ENCODE data around the gene SLC12A3.

Gene SLC12A3

GRCh38 chr16:56848029-56848936 lies 16.7 kb upstream of the SLC12A3 start:
- no peak for DNase-seq (ENCODE audit: low read depth in 2 of 2)

- no peak for DNase-seq (ENCODE audit: low read depth in 2 of 2)
Measured at GRCh38 chr16:56848955-56849689, 15.9 kb upstream of the SLC12A3 start.

GRCh38 chr16:56849690-56850680 lies 15.0 kb upstream of the SLC12A3 start:
- DNase-seq (ENCODE audit: low read depth in 2 of 2), result no peak

- no peak for DNase-seq (ENCODE audit: low read depth in 2 of 2)
Measured at GRCh38 chr16:56851671-56852400, 13.2 kb upstream of the SLC12A3 start.

- DNase-seq (ENCODE audit: low read depth in 2 of 2), result no peak
Measured at GRCh38 chr16:56852401-56852730, 12.6 kb upstream of the SLC12A3 start.

GRCh38 chr16:56852968-56853367 lies 12.0 kb upstream of the SLC12A3 start:
- DNase-seq (ENCODE audit: low read depth in 2 of 2), result no peak

GRCh38 chr16:56855201-56855600 lies 9.8 kb upstream of the SLC12A3 start:
- no peak for DNase-seq (ENCODE audit: low read depth in 2 of 2)

GRCh38 chr16:56855946-56856345 lies 9.1 kb upstream of the SLC12A3 start:
- DNase-seq (ENCODE audit: low read depth in 2 of 2), result no peak

- no peak for DNase-seq (ENCODE audit: low read depth in 2 of 2)
Measured at GRCh38 chr16:56856876-56857447, 8.0 kb upstream of the SLC12A3 start.

- DNase-seq (ENCODE audit: low read depth in 2 of 2), result no peak
Measured at GRCh38 chr16:56858374-56858773, 6.6 kb upstream of the SLC12A3 start.

- no peak for DNase-seq (ENCODE audit: low read depth in 2 of 2)
Measured at GRCh38 chr16:56859636-56860035, 5.4 kb upstream of the SLC12A3 start.

GRCh38 chr16:56860226-56861020 lies 4.6 kb upstream of the SLC12A3 start:
- no peak for DNase-seq (ENCODE audit: low read depth in 2 of 2)

- DNase-seq (ENCODE audit: low read depth in 2 of 2), result no peak
Measured at GRCh38 chr16:56861092-56861610, 3.9 kb upstream of the SLC12A3 start.

- DNase-seq (ENCODE audit: low read depth in 2 of 2), result no peak
Measured at GRCh38 chr16:56861756-56862155, 3.3 kb upstream of the SLC12A3 start.

GRCh38 chr16:56862776-56863175 lies 2.2 kb upstream of the SLC12A3 start:
- DNase-seq (ENCODE audit: low read depth in 2 of 2), result no peak

- DNase-seq (ENCODE audit: low read depth in 2 of 2), result no peak
Measured at GRCh38 chr16:56865394-56866062, 521 bp downstream of the SLC12A3 start.

- DNase-seq (ENCODE audit: low read depth in 2 of 2), result no peak
Measured at GRCh38 chr16:56866955-56867830, 2.2 kb downstream of the SLC12A3 start.

GRCh38 chr16:56868175-56868574 lies 3.2 kb downstream of the SLC12A3 start:
- DNase-seq (ENCODE audit: low read depth in 2 of 2), result no peak
